Epithelial cell of esophagus (primary cell): ENCODE results near the gene CHADL.
A peak's percentile ranks its signal among the peaks of the same experiment; 100 is the strongest.

Source experiments
- DNase-seq: peaks from one replicate; pipeline ENCODE4 v3.0.0; 2010; ENCODE audit warnings: low read depth
- H3K4me3 ChIP-seq: 2 replicates; pipeline ENCODE4 v1.5.1; 2011; ENCODE audit warnings: mild to moderate bottlenecking, low read length, control low read depth
- CTCF ChIP-seq: IDR thresholded peaks from 2 replicates; pipeline ENCODE4 v1.5.1; 2011; ENCODE audit warnings: low read depth, mild to moderate bottlenecking, low read length, control low read depth, inconsistent platforms; ENCODE audit not compliant: insufficient read depth; ENCODE audit errors: missing control alignments

CHADL gene

GRCh38 chr22:41204992-41205900, 35.5 kb downstream of the CHADL start, which contains the start of gene L3MBTL2:
Gene L3MBTL2 (plus strand): TSS chr22:41205312. CDS start chr22:41205363, 51 bp downstream.
- no peak for TF ChIP-seq CTCF
- peak within 1 kb of the TSS; percentile 99 for H3K4me3 ChIP-seq
- DNase-seq: peak; percentile 98

GRCh38 chr22:41204066-41204465, 36.7 kb downstream of the CHADL start:
- TF ChIP-seq CTCF: no peak
- DNase-seq: no peak

GRCh38 chr22:41203118-41203517, 37.6 kb downstream of the CHADL start:
- no peak for DNase-seq
- no peak overlapping the region for H3K4me3 ChIP-seq
- TF ChIP-seq CTCF: no peak

More at GRCh38 chr22:41204066-41204465, 36.7 kb downstream of the CHADL start:
- H3K4me3 ChIP-seq: no peak overlapping the region

GRCh38 chr22:41201141-41201540, 39.6 kb downstream of the CHADL start:
- no peak for TF ChIP-seq CTCF
- DNase-seq: peak; percentile 70
- H3K4me3 ChIP-seq: no peak overlapping the region

GRCh38 chr22:41198027-41198580, 42.6 kb downstream of the CHADL start:
- DNase-seq: peak; percentile 38
- H3K4me3 ChIP-seq: peak overlapping the region; percentile 71

More at GRCh38 chr22:41198027-41198580, 42.6 kb downstream of the CHADL start:
- peak; percentile 11 for TF ChIP-seq CTCF
